ENCODE results near the gene IER3IP1. TPM values are rescaled to one million over a fixed set of nuclear protein-coding genes. Genes with fewer than 3 reads are reported as not detected.

IER3IP1 gene
- total RNA-seq, 1 experiment from 2014 or later, result 28.2 TPM

Other genes starting within 250 kb of the IER3IP1 start
- not detected in 2 replicates for gene ELOA2, start 140.7 kb downstream of the IER3IP1 start, total RNA-seq (2014; rRNA removed; shearing (Covaris generic))
- 12.1 and 22.9 TPM in 2 replicates for gene HDHD2, start 25.9 kb downstream of the IER3IP1 start, total RNA-seq (2014; rRNA removed; shearing (Covaris generic))
- not detected in 2 replicates for gene SKOR2, start 75.3 kb upstream of the IER3IP1 start, total RNA-seq (2014; rRNA removed; shearing (Covaris generic))

All from Daoy (cell line).